Measurements from ENCODE around the gene CDSN.

CDSN gene

DNA sequence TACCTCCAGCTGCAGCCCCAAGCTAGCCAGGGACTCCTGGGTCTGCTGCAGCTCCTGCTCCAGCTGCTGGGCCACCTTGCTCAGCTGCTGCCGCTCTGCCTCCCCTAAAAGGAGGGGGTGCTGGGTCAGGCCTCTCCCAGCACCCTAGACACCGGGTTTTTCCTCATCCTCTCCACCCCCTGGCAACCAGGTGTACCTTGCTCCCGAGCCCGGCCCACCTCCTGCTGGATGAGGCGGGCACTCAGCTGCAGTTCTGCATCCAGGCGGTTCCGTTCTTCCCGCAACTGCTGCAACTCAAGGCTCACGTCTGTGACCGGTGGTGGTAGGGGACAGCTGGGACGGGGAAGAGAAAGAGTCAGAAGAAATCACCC is 24.7 kb upstream of the CDSN start:
- no peak for DNase-seq (ENCODE audit: low read depth)

GRCh38 chr6:31144296-31144969 is 24.2 kb upstream of the CDSN start:
- DNase-seq (ENCODE audit: low read depth), result no peak

DNA sequence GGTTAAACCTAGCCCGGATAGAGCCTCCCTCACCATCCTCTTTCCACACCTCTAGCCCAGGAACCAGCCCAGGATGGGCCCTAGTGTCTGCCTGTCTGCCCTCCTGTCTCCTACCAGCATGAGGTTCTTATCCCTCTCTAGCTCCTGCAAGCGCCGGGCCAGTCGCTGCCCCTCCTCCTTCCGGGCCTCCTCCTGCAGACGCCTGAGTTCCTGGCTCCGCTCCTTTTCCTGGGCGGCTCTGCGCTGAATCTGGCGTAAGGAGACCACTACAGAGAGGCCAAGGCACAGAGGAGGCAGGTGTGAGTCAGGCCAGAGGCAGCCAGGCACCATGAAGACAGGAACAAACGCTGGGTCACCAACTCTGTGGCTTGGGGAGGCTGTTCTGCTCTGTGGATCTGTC is 22.9 kb upstream of the CDSN start:
- no peak for DNase-seq (ENCODE audit: low read depth)

DNA sequence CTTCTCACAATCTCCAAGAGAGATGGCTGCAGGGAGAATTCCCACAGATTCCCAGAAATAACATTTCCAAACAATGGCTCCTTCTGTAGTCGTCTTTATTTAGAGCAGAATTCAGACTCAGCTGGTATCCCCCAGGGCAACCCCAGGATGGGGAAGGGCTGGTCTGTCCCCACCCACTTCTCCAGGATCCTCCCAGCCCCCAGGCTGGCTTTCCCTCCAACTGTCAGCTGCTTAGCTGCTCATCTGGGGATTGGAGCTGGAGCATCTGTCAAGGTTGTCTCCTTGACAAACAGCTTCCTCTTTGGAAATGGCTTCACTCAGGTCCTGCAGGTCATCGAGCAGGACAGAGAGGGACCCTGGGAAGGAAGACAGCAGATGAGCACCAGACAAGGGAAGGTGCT is 22.1 kb upstream of the CDSN start:
- DNase-seq (ENCODE audit: low read depth), result no peak

DNA sequence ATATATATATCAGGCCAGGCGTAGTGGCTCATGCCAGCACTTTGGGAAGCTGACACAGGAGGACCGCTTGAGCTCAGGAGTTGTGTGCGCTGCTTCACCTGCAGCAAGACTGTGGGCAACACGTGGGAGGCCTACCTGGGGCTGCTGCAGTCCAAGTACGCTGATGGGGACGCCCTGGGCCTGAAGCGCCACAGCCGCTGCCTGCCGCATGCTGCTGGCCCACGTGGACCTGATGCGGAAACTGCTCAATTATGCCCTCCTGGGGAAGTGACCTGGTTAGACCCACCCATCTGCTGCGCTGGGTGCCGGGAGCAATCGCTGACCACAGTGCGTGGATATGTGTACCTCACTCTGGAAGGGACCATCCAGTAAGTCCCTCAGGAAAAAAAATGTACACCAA is 20.4 kb upstream of the CDSN start:
- no peak for DNase-seq (ENCODE audit: low read depth)

GRCh38 chr6:31139599-31139998 is 19.4 kb upstream of the CDSN start:
- DNase-seq (ENCODE audit: low read depth), result no peak

DNA sequence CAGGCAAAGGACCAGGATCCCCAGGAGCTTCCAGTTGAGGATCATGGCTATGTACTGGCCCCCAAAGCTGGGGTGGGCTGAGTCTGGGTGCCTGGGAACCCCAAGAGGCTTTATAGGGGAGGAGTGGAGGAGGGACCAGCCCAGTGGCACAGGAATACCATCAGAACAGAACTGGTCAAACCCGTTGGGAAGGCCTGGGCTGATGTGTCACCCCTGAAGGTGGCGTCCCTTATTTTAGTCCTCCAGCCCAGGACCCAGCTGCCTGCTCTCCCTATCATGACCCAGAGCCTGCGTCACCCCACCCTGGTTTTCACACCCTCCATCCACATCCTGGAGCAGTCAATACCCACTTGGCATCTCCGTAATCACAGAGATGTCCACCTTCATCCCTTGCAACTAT is 18.7 kb upstream of the CDSN start, which contains the start of gene PSORS1C2:
Gene PSORS1C2, minus strand, starts transcription at position 85 of the 400 bp plus-strand sequence. Its CDS starts 40 bp downstream, at position 45.
- DNase-seq (ENCODE audit: low read depth), result no peak

GRCh38 chr6:31135710-31136109 is 15.5 kb upstream of the CDSN start:
- no peak for DNase-seq (ENCODE audit: low read depth)

DNA sequence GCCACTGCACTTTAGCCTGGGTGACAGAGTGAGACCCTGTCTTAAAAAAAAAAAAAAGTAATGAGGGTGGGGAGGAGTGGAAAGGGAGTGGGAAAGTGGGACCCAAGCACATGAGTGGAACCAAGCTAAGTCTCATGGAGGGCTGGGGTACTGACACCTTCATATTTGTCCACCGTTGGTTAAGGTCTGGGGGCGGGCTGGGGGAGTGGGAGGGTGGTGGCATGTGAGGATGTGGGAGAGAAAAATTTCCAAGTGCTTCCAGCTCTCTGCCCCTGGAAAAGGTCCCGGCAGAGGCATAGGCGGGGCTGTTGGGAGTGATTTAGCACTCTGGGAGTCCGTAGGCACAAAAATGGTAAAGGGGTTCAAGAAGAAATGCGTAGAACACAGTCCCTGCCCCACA is 12.6 kb upstream of the CDSN start:
- DNase-seq (ENCODE audit: low read depth), result no peak

DNA sequence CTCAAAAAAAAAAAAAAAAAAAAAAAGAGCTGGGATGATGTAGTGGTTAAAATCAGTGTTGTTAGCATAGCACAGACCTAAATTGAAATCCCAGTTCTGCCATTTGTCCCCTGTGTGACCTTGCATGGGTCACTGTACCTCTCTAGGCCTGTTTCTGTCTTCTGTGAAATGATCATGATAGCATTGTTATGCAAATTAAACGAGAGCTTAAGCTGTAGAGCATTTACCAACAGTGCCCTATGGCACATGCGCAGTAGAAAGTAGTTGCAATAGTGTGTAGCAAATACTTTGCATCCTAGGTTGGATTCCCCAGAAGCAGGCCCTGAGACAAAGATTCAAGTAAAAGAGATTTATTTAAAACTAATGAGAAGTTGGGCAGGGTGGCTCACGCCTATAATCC is 11.3 kb upstream of the CDSN start:
- no peak for DNase-seq (ENCODE audit: low read depth)

- no peak for DNase-seq (ENCODE audit: low read depth)
Observed at GRCh38 chr6:31130751-31131150, 10.5 kb upstream of the CDSN start.

DNA sequence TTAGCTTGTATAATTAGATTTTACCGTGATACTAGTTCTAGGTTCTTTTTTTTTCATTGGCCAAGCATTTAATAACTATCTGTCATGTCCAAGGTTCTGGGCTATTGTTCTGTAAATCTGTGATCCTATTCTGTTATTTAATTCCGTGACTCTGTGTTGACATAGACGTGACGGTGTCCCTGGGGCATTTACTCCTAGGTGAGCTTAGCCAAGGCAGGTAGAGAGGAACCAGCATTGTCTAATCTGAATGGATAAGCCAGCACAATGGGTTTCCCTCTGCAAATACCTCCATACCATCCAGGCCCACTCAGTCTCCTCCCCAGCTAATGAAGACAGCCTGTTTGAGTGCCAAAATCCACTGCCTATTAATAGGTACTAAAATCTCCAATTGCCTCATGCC is 8.9 kb upstream of the CDSN start:
- DNase-seq (ENCODE audit: low read depth), result no peak

DNA sequence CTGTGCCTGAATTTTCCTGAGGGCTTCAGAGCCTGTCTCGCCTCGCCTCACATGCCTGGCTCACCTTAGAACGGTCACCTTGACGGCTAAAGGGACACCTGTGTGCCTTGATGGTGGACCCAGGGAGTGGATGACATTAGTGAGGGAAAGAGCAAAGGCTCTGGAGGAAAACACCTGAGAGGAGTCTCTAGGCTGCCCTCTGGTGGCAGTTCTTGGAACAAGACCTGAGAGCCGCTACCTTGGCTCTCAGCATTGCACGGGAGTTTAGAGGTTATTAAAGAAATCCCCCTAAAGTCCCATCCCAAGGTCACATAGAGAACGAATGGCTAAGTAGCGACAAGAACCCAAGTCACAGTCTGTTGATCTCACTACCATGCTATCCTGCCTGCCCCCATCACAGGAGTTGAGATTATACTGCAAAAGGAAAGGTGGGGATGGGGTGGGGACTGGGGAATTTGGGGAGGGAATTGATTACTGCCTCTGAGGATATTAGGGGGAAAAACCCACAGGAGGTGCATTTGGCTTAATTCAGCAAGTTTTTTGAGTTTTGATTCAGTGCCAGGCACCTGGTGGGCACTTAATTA is 7.9 kb upstream of the CDSN start:
- DNase-seq (ENCODE audit: low read depth), result peak; percentile 42

- DNase-seq (ENCODE audit: low read depth), result no peak
Observed at GRCh38 chr6:31126396-31127175, 6.3 kb upstream of the CDSN start.

DNA sequence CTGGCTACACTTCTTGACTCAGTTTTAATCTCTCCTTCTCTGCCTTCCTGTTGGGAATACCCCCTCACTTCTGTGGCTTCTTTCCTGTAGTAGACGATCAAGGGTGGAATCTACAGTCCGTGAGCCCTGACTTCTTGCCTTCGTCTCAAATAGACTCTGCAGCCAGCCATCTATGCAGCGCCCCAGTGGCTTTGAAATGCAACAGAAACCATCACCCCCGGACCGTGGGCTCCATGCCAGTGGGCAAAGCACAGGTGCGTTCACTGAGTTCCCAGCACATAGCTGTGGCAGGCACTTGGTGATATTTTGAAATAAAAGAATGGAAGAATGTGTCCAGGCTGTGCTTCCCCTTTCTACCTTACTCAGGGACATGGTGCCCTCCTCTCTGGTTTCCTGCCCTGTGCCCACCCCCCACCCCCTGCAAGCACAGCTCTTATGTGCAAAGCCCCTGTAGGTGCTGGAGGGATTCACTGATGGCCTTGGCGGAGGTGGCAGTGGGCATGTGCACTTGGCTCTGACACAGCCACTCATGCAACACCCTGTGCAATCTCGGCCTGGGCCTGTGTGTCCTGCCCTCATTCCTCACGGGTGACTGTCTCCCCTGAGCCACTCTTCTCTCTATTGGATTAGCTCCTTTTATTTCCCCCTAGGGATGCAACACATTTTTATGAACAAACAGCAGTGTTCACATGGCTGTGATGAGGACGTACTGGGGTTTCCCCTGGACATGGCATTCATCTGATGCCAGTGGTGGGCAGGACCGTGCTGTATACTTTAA is 5.5 kb upstream of the CDSN start:
- DNase-seq (ENCODE audit: low read depth), result no peak

- DNase-seq (ENCODE audit: low read depth), result no peak
Observed at GRCh38 chr6:31125162-31125561, 4.9 kb upstream of the CDSN start.

DNA sequence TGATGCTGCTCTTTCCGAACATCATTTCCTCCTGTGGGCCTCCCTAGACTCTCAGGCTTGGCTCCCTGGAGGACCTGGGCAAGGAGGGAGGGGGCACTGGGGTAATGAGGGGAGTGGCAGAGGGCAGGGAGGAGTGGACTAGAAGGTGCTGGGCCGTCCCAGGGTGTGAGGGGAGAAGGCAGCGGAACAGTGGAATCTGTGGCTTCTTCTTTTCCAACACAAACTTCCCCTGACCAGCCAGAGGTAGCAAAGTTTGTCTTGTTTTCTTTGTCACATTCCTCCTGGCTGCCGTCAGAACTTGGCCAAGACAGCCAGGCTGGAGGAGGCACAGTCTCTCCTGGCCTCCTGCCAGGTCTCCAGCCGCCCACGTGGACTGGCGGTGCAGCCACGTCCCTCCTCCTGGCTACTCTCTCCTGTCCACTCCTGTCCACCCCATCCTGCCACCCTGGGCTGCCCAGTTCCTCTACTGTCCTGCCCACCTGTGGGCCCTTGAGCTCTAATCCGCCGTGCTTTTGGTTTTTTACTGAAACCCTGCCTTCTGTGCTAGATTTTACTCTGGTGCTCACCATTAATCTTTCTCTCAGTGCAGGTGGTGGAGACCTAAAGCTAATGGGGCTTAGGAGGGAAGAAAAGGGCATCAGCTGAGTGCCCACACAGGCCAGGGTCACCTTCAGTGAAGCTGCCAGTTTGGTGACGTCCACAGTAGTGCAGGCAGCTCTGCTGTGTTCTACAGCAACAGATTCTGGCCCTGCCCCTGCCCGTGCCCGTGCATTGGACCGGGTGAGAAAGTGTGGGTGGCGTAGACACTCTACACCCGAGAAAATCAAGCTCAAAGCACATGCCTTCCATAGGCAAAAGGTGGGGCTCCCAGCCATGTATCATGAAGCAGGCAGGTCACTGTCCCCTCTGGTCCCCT is 2.8 kb upstream of the CDSN start:
- DNase-seq (ENCODE audit: low read depth), result no peak

DNA sequence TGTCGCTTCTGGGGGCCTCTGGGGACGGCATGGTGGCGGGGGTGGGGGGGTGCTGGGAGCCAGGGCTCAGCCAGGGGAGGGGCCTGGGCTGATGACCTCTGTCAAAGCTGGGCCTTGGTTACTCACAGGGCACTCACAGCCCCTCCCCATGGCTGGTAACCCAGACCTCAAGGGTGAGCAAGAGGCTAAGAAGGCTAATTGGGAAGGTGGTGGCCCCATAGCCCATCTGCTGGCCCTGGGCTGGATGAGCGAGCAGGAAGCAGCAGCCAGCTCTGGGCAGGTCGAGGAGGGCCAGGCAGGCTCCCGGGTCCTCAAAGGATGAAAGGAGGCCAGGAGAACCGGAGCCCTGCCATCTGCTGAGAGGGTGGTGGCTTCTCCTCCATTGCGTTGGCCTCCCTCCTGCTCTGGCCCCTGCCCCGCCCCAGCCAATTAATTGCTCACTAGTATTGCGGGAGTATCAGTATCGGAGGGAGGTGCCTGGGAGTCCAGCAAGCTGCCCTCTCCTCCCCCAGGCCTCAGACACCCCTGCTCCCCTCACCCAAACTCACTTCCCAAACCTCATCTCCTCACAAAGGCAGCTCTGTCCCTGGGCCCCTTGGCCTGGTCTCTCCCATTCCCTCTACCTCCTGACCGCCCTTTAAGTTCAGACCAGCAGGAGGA is 1.0 kb upstream of the CDSN start:
- DNase-seq (ENCODE audit: low read depth), result no peak

- DNase-seq (ENCODE audit: low read depth), result no peak
Observed at GRCh38 chr6:31118178-31118577, 2.1 kb downstream of the CDSN start.

DNA sequence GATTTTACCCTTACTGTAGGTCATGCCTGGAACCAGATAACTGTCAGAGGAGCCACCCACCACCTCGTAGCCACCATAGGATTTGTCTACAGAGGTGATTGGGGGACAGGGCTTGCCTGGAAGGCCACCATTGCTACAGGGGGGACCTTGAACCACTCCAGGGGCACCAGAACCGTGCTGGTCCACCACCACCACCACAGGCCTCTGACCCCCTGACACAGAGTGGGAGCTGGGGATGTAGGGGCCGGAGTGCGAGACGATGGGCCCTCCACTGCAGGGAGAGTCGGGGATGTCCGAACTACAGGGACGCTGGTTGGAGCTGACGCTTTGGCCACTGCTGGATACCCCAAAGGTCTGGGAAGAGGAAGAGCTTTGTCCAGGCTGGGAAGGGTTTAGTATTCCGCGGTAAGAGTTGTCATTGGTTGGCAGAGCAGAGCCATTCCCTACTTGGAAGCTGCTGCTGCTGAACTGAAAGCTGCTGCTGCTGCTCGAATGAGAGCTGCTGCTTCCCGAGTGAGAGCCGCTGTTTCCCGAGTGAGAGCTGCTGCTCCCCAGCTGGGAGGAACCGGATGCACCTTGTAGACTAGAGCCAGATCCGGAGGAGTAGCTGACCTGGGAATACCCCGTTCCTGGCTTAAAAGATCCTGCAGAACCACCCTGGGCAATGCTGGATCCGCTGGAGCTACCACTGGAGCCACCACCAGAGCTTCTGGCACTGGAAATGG is 3.4 kb downstream of the CDSN start:
- DNase-seq (ENCODE audit: low read depth), result no peak

Data from stimulated activated CD8-positive, alpha-beta memory T cell treated with anti-CD3 and anti-CD28 coated beads, Interleukin-7, amount 100 ng/mL, for 24 hours (primary cell).